AG04449 (cell line): Measurements from ENCODE around the gene F2R.

Experiments used
- CTCF ChIA-PET: fragments of 350-600 bp; formaldehyde crosslinking; extraction: SDS; loops from one replicate; lab custom pipeline; 2021; ENCODE audit warnings: antibody characterized with exemption; lab: Yijun Ruan, JAX
- POLR2A ChIA-PET: fragments of 400-600, 350-600 bp; formaldehyde crosslinking; extraction: SDS; loops from one replicate; lab custom pipeline; 2020; ENCODE audit warnings: antibody characterized with exemption, inconsistent platforms; lab: Yijun Ruan, JAX
- DNase-seq: peaks from one replicate; pipeline ENCODE4 v3.0.0-alpha.2; 2010; ENCODE audit warnings: low read depth, low spot score
- H3K4me3 ChIP-seq: 2 replicates; pipeline ENCODE4 v1.5.1; 2011; ENCODE audit warnings: low read depth, mild to moderate bottlenecking, control low read depth, low read length
- TF ChIP-seq, protein P1 (sequence below): IDR thresholded peaks from one replicate; pipeline ENCODE4 v1.5.1; 2011; ENCODE audit warnings: mild to moderate bottlenecking, moderate library complexity, low read length, control low read depth, inconsistent platforms; ENCODE audit not compliant: insufficient read depth; ENCODE audit errors: missing control alignments

F2R gene

DNA sequence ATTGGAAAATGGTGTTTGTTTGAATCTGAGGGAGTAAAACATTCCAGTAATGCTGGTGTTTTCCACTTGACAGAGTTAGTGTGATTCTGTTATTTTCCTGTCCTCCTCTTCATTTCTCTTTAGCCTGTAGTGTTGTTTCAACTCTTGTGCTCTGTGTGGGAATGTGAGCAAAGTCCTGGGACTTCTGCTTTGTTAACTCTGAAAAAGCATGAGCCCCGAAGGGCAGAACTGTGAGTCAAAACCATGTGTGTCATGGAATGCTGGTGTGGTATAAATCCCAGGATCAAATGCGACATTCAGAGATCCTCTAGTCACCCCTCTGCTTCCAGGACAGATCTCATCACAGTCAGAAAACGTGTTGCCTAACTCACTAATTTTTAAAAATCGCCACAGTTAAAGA, 8.9 kb downstream of the F2R start:
- TF ChIP-seq, protein P1, sequence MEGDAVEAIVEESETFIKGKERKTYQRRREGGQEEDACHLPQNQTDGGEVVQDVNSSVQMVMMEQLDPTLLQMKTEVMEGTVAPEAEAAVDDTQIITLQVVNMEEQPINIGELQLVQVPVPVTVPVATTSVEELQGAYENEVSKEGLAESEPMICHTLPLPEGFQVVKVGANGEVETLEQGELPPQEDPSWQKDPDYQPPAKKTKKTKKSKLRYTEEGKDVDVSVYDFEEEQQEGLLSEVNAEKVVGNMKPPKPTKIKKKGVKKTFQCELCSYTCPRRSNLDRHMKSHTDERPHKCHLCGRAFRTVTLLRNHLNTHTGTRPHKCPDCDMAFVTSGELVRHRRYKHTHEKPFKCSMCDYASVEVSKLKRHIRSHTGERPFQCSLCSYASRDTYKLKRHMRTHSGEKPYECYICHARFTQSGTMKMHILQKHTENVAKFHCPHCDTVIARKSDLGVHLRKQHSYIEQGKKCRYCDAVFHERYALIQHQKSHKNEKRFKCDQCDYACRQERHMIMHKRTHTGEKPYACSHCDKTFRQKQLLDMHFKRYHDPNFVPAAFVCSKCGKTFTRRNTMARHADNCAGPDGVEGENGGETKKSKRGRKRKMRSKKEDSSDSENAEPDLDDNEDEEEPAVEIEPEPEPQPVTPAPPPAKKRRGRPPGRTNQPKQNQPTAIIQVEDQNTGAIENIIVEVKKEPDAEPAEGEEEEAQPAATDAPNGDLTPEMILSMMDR: no peak
- CTCF ChIA-PET: interaction anchor here (1.4 kb wide), 1 partner anchor 50 kb away, joined by 3 read pairs; no protein-coding TSS in a partner anchor
- POLR2A ChIA-PET: no interaction called here
- H3K4me3 ChIP-seq: no peak overlapping the region
- peak; percentile 51 for DNase-seq

DNA sequence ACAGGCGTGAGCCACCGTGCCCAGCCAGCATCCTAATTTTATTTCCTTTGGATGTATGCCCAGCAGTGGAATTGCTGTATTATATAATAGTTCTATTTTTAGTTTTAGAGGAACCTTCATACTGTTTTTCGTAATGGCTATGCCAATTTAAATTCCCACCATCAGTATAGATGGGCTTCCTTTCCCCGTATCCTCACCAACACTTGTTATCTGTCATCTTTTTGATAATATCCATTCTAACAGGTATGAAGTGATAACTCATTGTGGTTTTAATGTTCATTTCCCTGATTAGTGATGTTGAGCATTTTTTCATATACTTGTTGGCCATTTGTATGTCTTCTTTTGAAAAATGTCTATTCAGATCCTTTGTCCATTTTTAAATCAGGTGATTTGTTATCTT, 13.0 kb downstream of the F2R start:
- ChIA-PET CTCF (interaction anchor here (1.0 kb wide), 1 partner anchor 10 kb away, joined by 3 read pairs; no protein-coding TSS in a partner anchor), POLR2A (no interaction called here)
- H3K4me3 ChIP-seq: no peak overlapping the region

DNA sequence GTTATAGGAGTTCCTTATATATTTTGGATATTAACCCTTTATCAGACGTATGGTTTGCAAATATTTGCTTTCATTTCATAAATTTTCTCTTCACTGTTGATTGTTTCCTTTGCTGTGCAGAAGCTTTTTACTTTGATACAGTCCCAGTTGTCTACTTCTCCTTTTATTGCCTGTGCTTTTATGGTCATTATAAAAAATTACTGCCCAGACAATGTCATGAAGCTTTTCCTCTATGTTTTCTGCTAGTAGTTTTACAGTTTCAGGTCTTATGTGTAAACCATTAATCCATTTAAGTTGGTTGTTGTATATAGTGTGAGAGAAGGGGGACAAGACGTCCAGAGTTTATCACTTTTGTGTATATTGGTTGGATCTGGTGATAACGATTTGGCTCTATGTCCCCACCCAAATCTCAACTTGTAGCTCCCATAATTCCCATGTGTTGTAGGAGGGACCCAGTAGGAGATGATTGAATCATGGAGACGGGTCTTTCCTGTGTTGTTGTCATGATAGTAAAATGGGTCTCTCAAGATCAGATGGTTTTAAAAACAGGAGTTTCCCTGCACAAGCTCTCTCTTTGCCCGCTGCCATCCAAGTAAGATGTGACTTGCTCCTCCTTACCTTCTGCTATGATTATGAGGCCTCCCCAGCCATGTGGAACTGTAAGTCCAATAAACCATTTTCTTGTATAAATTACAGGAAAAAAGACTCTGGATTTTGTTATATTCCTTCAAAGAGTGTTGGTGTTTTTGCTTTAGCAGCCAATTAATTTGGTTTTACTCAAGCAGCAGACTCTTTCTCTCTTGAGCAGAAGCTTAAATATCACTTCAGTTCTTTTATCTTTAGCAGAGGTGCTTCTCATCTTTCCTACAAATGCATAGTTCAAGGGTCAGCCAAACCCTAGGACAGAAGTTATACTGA, 13.7 kb downstream of the F2R start:
- CTCF ChIA-PET: interaction anchor here (1.0 kb wide), 1 partner anchor 9 kb away, joined by 3 read pairs; no protein-coding TSS in a partner anchor

More for the DNA sequence above, 13.0 kb downstream of the F2R start:
- no peak for DNase-seq
- TF ChIP-seq, protein P1: no peak

DNA sequence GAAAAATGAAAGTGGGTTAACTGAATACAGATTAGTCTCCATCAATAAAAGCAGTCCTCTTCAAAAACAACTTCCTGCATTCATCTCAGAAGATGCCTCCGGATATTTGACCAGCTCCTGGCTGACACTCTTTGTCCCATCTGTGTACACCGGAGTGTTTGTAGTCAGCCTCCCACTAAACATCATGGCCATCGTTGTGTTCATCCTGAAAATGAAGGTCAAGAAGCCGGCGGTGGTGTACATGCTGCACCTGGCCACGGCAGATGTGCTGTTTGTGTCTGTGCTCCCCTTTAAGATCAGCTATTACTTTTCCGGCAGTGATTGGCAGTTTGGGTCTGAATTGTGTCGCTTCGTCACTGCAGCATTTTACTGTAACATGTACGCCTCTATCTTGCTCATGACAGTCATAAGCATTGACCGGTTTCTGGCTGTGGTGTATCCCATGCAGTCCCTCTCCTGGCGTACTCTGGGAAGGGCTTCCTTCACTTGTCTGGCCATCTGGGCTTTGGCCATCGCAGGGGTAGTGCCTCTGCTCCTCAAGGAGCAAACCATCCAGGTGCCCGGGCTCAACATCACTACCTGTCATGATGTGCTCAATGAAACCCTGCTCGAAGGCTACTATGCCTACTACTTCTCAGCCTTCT, 16.6 kb downstream of the F2R start:
- ChIA-PET POLR2A (no interaction called here), CTCF (interaction anchor here (1.0 kb wide), 1 partner anchor 92 kb away, joined by 3 read pairs; no protein-coding TSS in a partner anchor)
- TF ChIP-seq, protein P1: no peak
- DNase-seq: no peak
- no peak overlapping the region for H3K4me3 ChIP-seq

More for the DNA sequence above, 13.7 kb downstream of the F2R start:
- no peak for DNase-seq
- no peak overlapping the region for H3K4me3 ChIP-seq
- POLR2A ChIA-PET: no interaction called here
- TF ChIP-seq, protein P1: no peak

DNA sequence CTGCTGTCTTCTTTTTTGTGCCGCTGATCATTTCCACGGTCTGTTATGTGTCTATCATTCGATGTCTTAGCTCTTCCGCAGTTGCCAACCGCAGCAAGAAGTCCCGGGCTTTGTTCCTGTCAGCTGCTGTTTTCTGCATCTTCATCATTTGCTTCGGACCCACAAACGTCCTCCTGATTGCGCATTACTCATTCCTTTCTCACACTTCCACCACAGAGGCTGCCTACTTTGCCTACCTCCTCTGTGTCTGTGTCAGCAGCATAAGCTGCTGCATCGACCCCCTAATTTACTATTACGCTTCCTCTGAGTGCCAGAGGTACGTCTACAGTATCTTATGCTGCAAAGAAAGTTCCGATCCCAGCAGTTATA, 17.1 kb downstream of the F2R start:
- DNase-seq: no peak
- ChIA-PET POLR2A (no interaction called here), CTCF (interaction anchor here (1.0 kb wide), 1 partner anchor 92 kb away, joined by 3 read pairs; no protein-coding TSS in a partner anchor)
- TF ChIP-seq, protein P1: no peak
- H3K4me3 ChIP-seq: no peak overlapping the region
